GM20431 (cell line): ENCODE data around the gene TMEM272.

Source experiments
- in situ Hi-C: fragments of 300-500 bp; cut with MseI, MboI; formaldehyde crosslinking; loops from one replicate; pipeline ENCODE4 v1.15.0; 2020; ENCODE audit warnings: low sequenced_read_pairs; ENCODE audit not compliant: unreplicated experiment

TMEM272 gene, protein sequence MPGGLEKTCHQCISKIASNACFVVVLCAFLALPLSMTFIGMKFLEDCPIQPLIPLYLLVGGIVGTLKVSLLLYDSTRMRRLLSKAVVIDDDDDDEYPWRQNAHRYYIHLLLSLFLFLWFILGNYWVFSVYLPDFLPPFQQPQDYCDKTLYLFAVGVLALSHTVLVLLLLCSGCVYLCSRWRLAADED

GRCh38 chr13:51844862-51845573 is at the start of gene TMEM272:
TMEM272 (minus strand) TSS chr13:51845177; CDS start chr13:51838530, 6,647 bp downstream.
- in situ Hi-C loops = no loop called here

DNA sequence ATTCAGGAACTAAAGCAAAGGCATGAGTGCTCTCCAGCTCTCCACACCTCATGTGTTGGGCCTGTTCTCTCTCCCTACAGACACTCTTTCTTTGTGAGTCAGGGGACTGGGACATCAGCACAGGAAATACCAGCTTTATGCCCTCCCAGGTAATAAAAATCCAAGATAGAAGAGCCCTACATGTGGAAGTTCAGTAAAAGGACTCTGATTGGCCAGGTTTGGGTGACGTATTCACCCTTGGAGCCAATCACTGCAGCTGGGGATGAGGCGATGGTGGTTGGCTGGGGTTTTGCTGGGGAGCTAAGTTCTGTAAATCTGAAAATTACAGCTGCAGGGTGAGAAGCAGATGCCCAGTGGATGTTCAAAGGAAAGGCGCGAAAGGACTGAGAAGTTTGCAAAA is 49.3 kb upstream of the TMEM272 start:
- in situ Hi-C loops = no loop called here

- in situ Hi-C loops = no loop called here
These were observed 47.7 kb upstream of the TMEM272 start for GRCh38 chr13:51892657-51893056.

GRCh38 chr13:51887468-51887867 is 42.5 kb upstream of the TMEM272 start:
- in situ Hi-C loops = no loop called here

DNA sequence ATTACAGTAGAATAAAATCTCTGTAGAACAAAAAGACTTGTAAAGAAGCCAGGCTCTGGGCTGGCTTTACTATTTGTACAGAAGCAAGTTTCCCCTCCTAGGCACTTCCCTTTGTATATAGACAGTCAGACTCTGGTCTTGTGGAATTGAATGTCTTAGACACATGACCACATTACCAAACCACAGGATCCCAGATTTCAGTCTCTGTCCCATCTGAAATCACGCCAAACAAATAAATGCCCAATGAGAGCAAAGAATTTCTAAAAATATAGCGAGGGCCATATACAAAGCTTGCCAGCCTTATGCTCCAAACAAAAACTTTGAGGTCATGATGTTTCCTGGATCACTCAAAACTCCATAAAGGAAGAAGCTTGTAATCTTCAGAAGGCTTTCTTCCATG is 40.7 kb upstream of the TMEM272 start:
- in situ Hi-C loops = no loop called here

DNA sequence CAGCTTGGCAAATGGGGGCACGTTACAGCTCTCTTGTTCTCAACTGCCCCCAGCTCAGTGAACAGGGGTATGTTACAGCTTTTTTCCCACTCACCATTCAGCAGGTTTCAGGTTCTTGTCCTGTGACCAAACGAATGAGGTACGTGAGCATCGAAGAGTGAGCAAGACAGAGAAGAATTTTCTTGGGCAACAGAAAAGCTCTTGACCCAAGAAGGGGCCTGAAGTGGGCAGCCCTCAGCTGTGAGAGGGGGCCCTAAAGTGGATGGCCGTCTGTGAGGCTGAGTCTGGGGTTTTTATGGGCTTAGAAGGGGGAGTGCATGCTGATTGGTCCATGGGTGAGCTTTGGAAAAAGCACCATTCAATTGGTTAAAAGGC is 38.2 kb upstream of the TMEM272 start:
- in situ Hi-C loops = no loop called here

DNA sequence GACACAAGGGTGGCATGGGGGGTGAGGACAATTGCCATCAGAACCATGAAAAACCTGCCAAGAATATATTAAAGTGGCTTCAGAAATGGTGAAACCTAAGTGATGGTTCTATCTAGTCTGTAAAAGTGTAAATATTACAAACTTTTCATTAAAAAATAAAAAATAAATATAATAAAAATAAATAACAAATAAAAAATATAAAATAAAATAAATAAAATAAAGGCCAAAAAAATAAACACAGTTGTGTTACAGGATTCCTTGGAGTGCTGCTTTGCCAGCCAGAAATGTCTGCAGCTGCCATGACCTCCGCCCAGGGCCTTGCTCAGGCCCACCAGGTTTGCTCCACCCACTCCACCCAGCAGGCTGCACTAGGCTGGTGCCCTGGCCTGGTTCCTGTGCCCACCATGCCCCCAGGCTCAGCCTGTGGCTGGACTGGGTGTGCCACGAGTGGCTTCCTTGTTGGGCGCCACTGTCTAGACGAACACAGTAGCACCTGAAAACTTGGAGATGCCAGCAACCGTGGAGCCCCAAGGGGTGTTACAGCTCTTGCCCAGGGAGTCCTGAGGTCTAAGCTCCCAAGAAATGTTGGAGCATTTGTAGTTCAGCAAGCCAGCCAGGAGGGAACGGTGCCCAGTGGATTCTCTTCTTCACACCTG is 37.7 kb upstream of the TMEM272 start:
- in situ Hi-C loops = no loop called here

GRCh38 chr13:51881296-51881695 is 36.3 kb upstream of the TMEM272 start:
- in situ Hi-C loops = no loop called here

DNA sequence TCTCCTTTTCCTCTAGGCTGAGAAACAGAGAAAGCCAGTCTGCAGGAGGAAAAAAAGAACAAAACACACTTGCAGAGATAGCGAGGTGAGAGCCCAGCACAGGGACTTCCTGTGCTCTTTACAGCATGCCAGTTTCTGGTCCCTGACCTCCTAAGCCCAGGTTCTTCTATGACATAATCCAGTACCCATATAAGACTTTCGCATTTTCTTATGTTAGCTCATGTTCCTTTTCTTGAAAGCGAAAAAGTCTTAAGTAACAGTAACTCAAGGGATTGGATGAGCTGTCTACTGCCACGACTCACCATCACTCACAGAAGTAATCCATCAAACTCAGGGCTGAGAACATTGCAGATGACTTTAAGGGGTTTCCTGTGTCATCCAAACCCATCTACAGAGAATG is 34.2 kb upstream of the TMEM272 start:
- in situ Hi-C loops = no loop called here

GRCh38 chr13:51874651-51875050 is 29.7 kb upstream of the TMEM272 start:
- in situ Hi-C loops = no loop called here

- in situ Hi-C loops = no loop called here
These were observed 28.9 kb upstream of the TMEM272 start for GRCh38 chr13:51873837-51874236.

- in situ Hi-C loops = no loop called here
These were observed 28.3 kb upstream of the TMEM272 start for GRCh38 chr13:51873117-51873798.

GRCh38 chr13:51870616-51871015 is 25.6 kb upstream of the TMEM272 start:
- in situ Hi-C loops = no loop called here

DNA sequence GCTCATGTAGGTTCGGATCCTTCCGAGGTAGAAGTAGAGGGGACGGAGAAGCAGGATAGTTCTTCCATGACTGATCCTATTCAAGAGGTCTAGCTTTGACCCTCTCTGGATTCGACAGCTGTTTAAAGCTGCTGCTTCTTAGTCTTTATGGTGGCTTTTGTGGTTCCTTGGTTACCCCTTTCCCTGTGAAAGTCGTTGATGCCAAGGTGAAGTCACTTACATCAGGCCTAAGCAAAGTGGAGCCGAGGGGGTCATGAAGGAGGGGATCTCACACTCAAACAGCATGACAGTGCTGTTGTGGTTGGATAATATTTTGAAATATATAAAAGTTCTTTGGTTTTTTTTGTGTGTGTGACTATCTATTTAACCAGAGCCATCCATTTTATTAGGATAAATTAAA is 24.9 kb upstream of the TMEM272 start:
- in situ Hi-C loops = no loop called here

GRCh38 chr13:51867062-51867461 is 22.1 kb upstream of the TMEM272 start:
- in situ Hi-C loops = no loop called here

DNA sequence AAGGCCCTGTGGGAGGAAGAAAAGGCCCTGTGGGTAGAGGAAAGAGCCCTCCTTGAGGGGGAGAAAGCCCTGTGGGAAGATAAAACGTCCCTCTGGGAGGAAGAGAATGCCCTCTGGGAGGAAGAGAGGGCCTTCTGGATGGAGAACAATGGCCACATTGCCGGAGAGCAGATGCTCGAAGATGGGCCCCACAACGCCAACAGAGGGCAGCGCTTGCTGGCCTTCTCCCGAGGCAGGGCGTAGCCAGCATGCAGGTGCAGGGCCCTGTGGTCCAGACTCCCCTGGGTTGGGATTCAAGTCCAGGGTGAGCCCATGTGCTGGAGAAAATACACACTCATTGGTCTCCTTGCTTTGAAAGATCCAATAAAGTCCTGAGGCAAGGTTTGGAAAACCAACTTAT is 20.9 kb upstream of the TMEM272 start:
- in situ Hi-C loops = no loop called here

GRCh38 chr13:51862957-51863356 is 18.0 kb upstream of the TMEM272 start:
- in situ Hi-C loops = no loop called here

- in situ Hi-C loops = no loop called here
These were observed 16.8 kb upstream of the TMEM272 start, which contains the start of gene CCDC70 for GRCh38 chr13:51861723-51862300. CCDC70 (plus strand) TSS chr13:51861969; CDS start chr13:51865412, 3,443 bp downstream.

- in situ Hi-C loops = no loop called here
These were observed 13.7 kb upstream of the TMEM272 start for GRCh38 chr13:51858433-51859247.

DNA sequence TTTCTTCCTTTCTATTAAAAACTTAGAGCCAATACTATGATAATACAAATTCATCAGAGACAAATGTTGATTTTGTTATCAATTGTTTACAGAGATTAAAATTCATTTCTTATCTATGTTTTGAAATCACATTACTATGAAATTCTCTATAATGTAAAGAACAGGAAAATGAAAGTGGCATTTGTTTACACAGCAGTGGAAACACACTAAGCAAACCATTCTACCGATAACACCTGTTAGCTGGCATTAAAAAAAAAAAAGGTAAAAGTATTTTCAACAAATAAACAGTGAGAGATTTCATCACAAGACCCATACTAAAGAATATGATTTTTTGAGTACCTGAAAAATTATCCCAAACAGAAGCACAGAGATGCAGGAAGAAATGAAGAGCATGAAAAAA is 12.0 kb upstream of the TMEM272 start:
- in situ Hi-C loops = no loop called here
